ENCODE measurements around the gene KLHL21. TPM values are rescaled to one million over a fixed set of nuclear protein-coding genes. Genes with fewer than 3 reads are reported as not detected.

Gene KLHL21
- total and polyA plus RNA-seq, 11 donors = 28.6 to 179 (median 65.4) TPM

DNA sequence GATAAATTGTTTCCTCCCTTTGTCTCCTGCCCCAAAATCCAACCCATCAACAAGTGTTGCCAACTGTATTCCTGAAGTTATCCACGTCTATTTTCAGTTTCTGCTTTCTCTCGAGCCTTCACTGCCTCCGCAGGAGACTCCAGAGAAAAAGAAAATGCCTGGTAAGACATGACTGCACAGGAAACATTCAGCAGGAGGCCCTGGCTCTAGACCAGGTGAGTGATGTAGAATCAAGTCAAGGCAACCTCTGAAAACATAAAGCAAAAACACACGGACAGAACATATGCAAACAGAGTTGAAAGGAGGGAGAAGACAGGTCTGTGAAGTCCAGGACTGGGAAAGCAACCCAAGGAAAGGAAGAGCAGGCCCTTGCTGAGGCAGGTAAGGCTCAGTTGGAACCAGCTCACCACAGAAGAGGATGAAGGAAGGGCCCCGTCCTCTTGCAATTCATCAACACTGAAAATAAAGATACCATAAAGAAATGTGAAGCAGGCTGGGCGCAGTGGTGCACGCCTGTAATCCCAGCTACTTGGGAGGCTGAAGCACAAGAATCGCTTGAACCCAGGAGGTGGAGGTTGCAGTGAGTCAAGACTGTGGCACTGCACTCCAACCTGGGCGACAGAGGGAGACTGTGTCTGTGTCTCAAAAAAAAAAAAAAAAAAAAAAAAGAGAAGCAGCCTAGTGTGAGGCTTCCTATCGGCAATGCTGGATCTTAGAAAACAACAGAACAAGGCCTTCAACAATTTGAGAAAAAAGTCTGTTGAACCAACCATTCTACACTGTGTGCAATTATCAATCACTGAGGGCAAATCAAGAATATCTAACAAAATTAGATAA is 57.2 kb downstream of the KLHL21 start:
- no peak overlapping the region for H3K4me3 ChIP-seq
- peak overlapping the region in 8 of 12 donors; percentile 8 to 80 (median 52) for H3K27ac ChIP-seq
- intact Hi-C loops (cut with DNase I) = no loop called here
- peak in 1 of 4 donors; percentile 47 for ATAC-seq
- peak in 1 of 5 donors; percentile 15 for DNase-seq
- H3K27me3 ChIP-seq = no peaks in the 10 kb centered on the region
- peaks cover 0 to 24% (median 6%) of the 10 kb centered on the region in 12 donors for H3K4me1 ChIP-seq
- peaks cover 0 to 97% (median 91%) of the 10 kb centered on the region in 9 donors for H3K36me3 ChIP-seq
- H3K9me3 ChIP-seq = no peaks in the 10 kb centered on the region
- TF ChIP-seq, protein P1, sequence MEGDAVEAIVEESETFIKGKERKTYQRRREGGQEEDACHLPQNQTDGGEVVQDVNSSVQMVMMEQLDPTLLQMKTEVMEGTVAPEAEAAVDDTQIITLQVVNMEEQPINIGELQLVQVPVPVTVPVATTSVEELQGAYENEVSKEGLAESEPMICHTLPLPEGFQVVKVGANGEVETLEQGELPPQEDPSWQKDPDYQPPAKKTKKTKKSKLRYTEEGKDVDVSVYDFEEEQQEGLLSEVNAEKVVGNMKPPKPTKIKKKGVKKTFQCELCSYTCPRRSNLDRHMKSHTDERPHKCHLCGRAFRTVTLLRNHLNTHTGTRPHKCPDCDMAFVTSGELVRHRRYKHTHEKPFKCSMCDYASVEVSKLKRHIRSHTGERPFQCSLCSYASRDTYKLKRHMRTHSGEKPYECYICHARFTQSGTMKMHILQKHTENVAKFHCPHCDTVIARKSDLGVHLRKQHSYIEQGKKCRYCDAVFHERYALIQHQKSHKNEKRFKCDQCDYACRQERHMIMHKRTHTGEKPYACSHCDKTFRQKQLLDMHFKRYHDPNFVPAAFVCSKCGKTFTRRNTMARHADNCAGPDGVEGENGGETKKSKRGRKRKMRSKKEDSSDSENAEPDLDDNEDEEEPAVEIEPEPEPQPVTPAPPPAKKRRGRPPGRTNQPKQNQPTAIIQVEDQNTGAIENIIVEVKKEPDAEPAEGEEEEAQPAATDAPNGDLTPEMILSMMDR (IDR thresholded peaks at IDR 0.05) = no peak
- 51 to 67% (median 58%) methylated on average over 10 of the region's 10 CpGs for WGBS, 4 donors

DNA sequence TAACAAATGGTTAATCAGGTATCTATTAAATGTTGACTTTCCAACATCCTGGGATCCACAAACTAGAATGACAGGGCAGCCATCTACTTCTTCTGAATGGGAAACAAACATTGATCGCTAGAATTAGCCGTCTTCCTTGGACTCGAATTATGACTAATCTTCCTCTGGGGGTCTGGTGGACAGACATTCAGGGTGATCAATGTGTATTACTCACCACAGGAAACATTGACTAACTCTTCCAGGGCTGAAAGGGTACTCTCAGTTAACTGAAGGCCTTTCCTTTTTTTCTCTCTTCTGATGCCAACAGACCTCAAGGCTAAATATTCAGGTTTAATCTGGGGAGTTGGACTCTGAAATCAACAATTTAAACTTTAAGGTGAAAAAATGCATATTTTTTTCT is 57.8 kb downstream of the KLHL21 start:
- ATAC-seq (no peak), DNase-seq (no peak)
- Histone ChIP-seq H3K27ac (peak overlapping the region in 4 of 12 donors; percentile 6 to 77 (median 10)), H3K4me1 (peaks cover 0 to 24% (median 6%) of the 10 kb centered on the region in 12 donors), H3K4me3 (no peak overlapping the region), H3K9me3 (no peaks in the 10 kb centered on the region), H3K27me3 (no peaks in the 10 kb centered on the region), H3K36me3 (peaks cover 0 to 94% (median 88%) of the 10 kb centered on the region in 9 donors)
- TF ChIP-seq POLR2A (IDR thresholded peaks at IDR 0.05) = no peak
- TF ChIP-seq, protein P1 (IDR thresholded peaks at IDR 0.05) = no peak
- WGBS, 4 donors = 67 to 75% (median 70%) methylated on average over 3 of the region's 3 CpGs
- intact Hi-C loops (cut with DNase I) = no loop called here

Other genes starting within 250 kb of the KLHL21 start
- 10 to 100 TPM in 7 of 9 donors, 1 to 10 TPM in 2; 5.7 to 34.0 (median 12.6) TPM for gene ACOT7, start 209.1 kb downstream of the KLHL21 start, total RNA-seq
- 10 to 100 TPM in 1 of 2 donors, 1 to 10 TPM in 1; 6.2 to 38.9 TPM for gene ACOT7, start 209.1 kb downstream of the KLHL21 start, polyA plus RNA-seq
- gene HES2, start 182.9 kb downstream of the KLHL21 start, total RNA-seq = under 1 TPM in 1 of 9 donors, not detected in 8; 0.14 TPM
- under 1 TPM; 0.04 to 0.12 TPM for gene HES2, start 182.9 kb downstream of the KLHL21 start, polyA plus RNA-seq
- 1 to 10 TPM in 1 of 9 donors, under 1 TPM in 3, not detected in 5; 0.15 to 1.3 (median 0.42) TPM for gene ESPN, start 178.1 kb downstream of the KLHL21 start, total RNA-seq
- under 1 TPM in 1 of 2 donors, not detected in 1; 0.10 TPM for gene ESPN, start 178.1 kb downstream of the KLHL21 start, polyA plus RNA-seq
- 10 to 100 TPM in 3 of 9 donors, 1 to 10 TPM in 6; 5.2 to 11.6 (median 9.3) TPM for gene TNFRSF25, start 136.7 kb downstream of the KLHL21 start, total RNA-seq
- 10 to 100 TPM in 1 of 2 donors, 1 to 10 TPM in 1; 4.7 to 17.5 TPM for gene TNFRSF25, start 136.7 kb downstream of the KLHL21 start, polyA plus RNA-seq
- 10 to 100 TPM; 10.8 to 20.2 (median 15.2) TPM for gene PLEKHG5, start 111.2 kb downstream of the KLHL21 start, total RNA-seq
- gene PLEKHG5, start 111.2 kb downstream of the KLHL21 start, polyA plus RNA-seq = 10 to 100 TPM in 1 of 2 donors, 1 to 10 TPM in 1; 7.2 to 18.5 TPM
- gene NOL9, start 48.4 kb downstream of the KLHL21 start, total RNA-seq = 10 to 100 TPM; 13.1 to 20.6 (median 16.5) TPM
- 1 to 10 TPM; 5.7 to 5.8 TPM for gene NOL9, start 48.4 kb downstream of the KLHL21 start, polyA plus RNA-seq
- gene TAS1R1, start 47.6 kb downstream of the KLHL21 start, total RNA-seq = not detected
- gene TAS1R1, start 47.6 kb downstream of the KLHL21 start, polyA plus RNA-seq = not detected
- 10 to 100 TPM in 7 of 9 donors, 1 to 10 TPM in 2; 6.4 to 23.1 (median 11.8) TPM for gene ZBTB48, start 22.9 kb downstream of the KLHL21 start, total RNA-seq
- 10 to 100 TPM; 12.4 to 17.0 TPM for gene ZBTB48, start 22.9 kb downstream of the KLHL21 start, polyA plus RNA-seq
- gene PHF13, start 10.9 kb upstream of the KLHL21 start, total RNA-seq = 10 to 100 TPM in 2 of 9 donors, 1 to 10 TPM in 7; 3.5 to 11.2 (median 7.9) TPM
- gene PHF13, start 10.9 kb upstream of the KLHL21 start, polyA plus RNA-seq = 1 to 10 TPM; 2.9 to 7.3 TPM
- gene THAP3, start 22.0 kb upstream of the KLHL21 start, total RNA-seq = 10 to 100 TPM in 7 of 9 donors, 1 to 10 TPM in 2; 7.5 to 20.7 (median 12.1) TPM
- 10 to 100 TPM; 21.7 to 22.1 TPM for gene THAP3, start 22.0 kb upstream of the KLHL21 start, polyA plus RNA-seq
- gene DNAJC11, start 98.9 kb upstream of the KLHL21 start, total RNA-seq = 10 to 100 TPM; 42.4 to 67.4 (median 61.2) TPM
- 10 to 100 TPM; 45.1 to 47.8 TPM for gene DNAJC11, start 98.9 kb upstream of the KLHL21 start, polyA plus RNA-seq
- 100 to 1,000 TPM; 114 to 154 (median 136) TPM for gene CAMTA1, start 182.6 kb upstream of the KLHL21 start, total RNA-seq
- 100 to 1,000 TPM; 191 to 303 TPM for gene CAMTA1, start 182.6 kb upstream of the KLHL21 start, polyA plus RNA-seq

All from heart left ventricle (tissue), 16 donors.